ENCODE data around the gene SPRY4. TPM values are rescaled to one million over a fixed set of nuclear protein-coding genes. Genes with fewer than 3 reads are reported as not detected.
"Not testable (repeated sequence)": the region's sequence is repeated elsewhere in the genome, so short reads cannot be mapped to it uniquely, and the experiment has no call there.

The SPRY4 gene
- total RNA-seq, 3 donors from 2014 or later, result 2.6 to 3.3 (median 3.0) TPM

GRCh38 chr5:142353071-142353472, 28.3 kb upstream of the SPRY4 start:
- H3K36me3 Mint-ChIP-seq (ENCODE audit: insufficient read depth), result no peaks in the 10 kb centered on the region
- H3K4me3 Mint-ChIP-seq, result no peak overlapping the region
- no peaks in the 10 kb centered on the region for H3K9me3 Mint-ChIP-seq
- no peak for ATAC-seq
- no peaks in the 10 kb centered on the region for H3K27me3 Mint-ChIP-seq (ENCODE audit: low read depth)
- no peak for DNase-seq
- H3K4me1 Mint-ChIP-seq (ENCODE audit: low read depth), result peaks cover 20% of the 10 kb centered on the region

GRCh38 chr5:142350021-142350420, 25.2 kb upstream of the SPRY4 start:
- Mint-ChIP-seq H3K4me3 (no peak overlapping the region), H3K9me3 (no peaks in the 10 kb centered on the region), H3K27me3 (ENCODE audit: low read depth) (no peaks in the 10 kb centered on the region), H3K36me3 (ENCODE audit: insufficient read depth) (no peaks in the 10 kb centered on the region), H3K4me1 (ENCODE audit: low read depth) (peaks cover 2% of the 10 kb centered on the region)
- DNase-seq (no peak), ATAC-seq (no peak)

- DNase-seq (no peak), ATAC-seq (no peak)
- Mint-ChIP-seq H3K4me1 (ENCODE audit: low read depth) (no peaks in the 10 kb centered on the region), H3K27me3 (ENCODE audit: low read depth) (no peaks in the 10 kb centered on the region), H3K9me3 (peaks cover 11% of the 10 kb centered on the region), H3K4me3 (no peak overlapping the region), H3K36me3 (ENCODE audit: insufficient read depth) (peaks cover 3% of the 10 kb centered on the region)
Measured at GRCh38 chr5:142346706-142347105, 21.9 kb upstream of the SPRY4 start.

GRCh38 chr5:142344915-142345314, 20.1 kb upstream of the SPRY4 start:
- not testable (repeated sequence) for H3K36me3 Mint-ChIP-seq (ENCODE audit: insufficient read depth); ATAC-seq; H3K4me1 Mint-ChIP-seq (ENCODE audit: low read depth); DNase-seq; H3K27me3 Mint-ChIP-seq (ENCODE audit: low read depth); H3K4me3 Mint-ChIP-seq
- H3K9me3 Mint-ChIP-seq, result peaks cover 11% of the 10 kb centered on the region

- Mint-ChIP-seq H3K36me3 (ENCODE audit: insufficient read depth) (peaks cover 3% of the 10 kb centered on the region), H3K27me3 (ENCODE audit: low read depth) (peaks cover 3% of the 10 kb centered on the region), H3K4me3 (no peak overlapping the region), H3K9me3 (peaks cover 11% of the 10 kb centered on the region), H3K4me1 (ENCODE audit: low read depth) (no peaks in the 10 kb centered on the region)
- ATAC-seq, result no peak
- DNase-seq, result no peak
Measured at GRCh38 chr5:142343531-142343930, 18.7 kb upstream of the SPRY4 start.

- H3K4me3 Mint-ChIP-seq, result no peak overlapping the region
- H3K27me3 Mint-ChIP-seq (ENCODE audit: low read depth), result peaks cover 3% of the 10 kb centered on the region
- peaks cover 3% of the 10 kb centered on the region for H3K36me3 Mint-ChIP-seq (ENCODE audit: insufficient read depth)
- DNase-seq (no peak), ATAC-seq (no peak)
- H3K9me3 Mint-ChIP-seq, result peaks cover 11% of the 10 kb centered on the region
- no peaks in the 10 kb centered on the region for H3K4me1 Mint-ChIP-seq (ENCODE audit: low read depth)
Measured at GRCh38 chr5:142342128-142342981, 17.5 kb upstream of the SPRY4 start.

- no peak for ATAC-seq
- Mint-ChIP-seq H3K36me3 (ENCODE audit: insufficient read depth) (peaks cover 3% of the 10 kb centered on the region), H3K9me3 (peaks cover 10% of the 10 kb centered on the region)
Measured at GRCh38 chr5:142339781-142340180, 15.0 kb upstream of the SPRY4 start.

GRCh38 chr5:142334538-142334937, 9.7 kb upstream of the SPRY4 start:
- Mint-ChIP-seq H3K9me3 (no peaks in the 10 kb centered on the region), H3K27me3 (ENCODE audit: low read depth) (no peaks in the 10 kb centered on the region), H3K4me1 (ENCODE audit: low read depth) (no peaks in the 10 kb centered on the region), H3K4me3 (no peak overlapping the region), H3K36me3 (ENCODE audit: insufficient read depth) (no peaks in the 10 kb centered on the region)
- DNase-seq (no peak), ATAC-seq (no peak)

More at GRCh38 chr5:142339781-142340180, 15.0 kb upstream of the SPRY4 start:
- Mint-ChIP-seq H3K4me3 (no peak overlapping the region), H3K4me1 (ENCODE audit: low read depth) (no peaks in the 10 kb centered on the region), H3K27me3 (ENCODE audit: low read depth) (peaks cover 3% of the 10 kb centered on the region)
- DNase-seq, result no peak

- H3K4me1 Mint-ChIP-seq (ENCODE audit: low read depth); H3K9me3 Mint-ChIP-seq; DNase-seq; H3K36me3 Mint-ChIP-seq (ENCODE audit: insufficient read depth); ATAC-seq; H3K4me3 Mint-ChIP-seq; H3K27me3 Mint-ChIP-seq (ENCODE audit: low read depth): not testable (repeated sequence)
Measured at GRCh38 chr5:142333749-142334148, 8.9 kb upstream of the SPRY4 start.

GRCh38 chr5:142330444-142330843, 5.6 kb upstream of the SPRY4 start:
- no peak for DNase-seq
- Mint-ChIP-seq H3K9me3 (no peaks in the 10 kb centered on the region), H3K4me1 (ENCODE audit: low read depth) (peaks cover 7% of the 10 kb centered on the region), H3K36me3 (ENCODE audit: insufficient read depth) (no peaks in the 10 kb centered on the region), H3K27me3 (ENCODE audit: low read depth) (peaks cover 21% of the 10 kb centered on the region), H3K4me3 (no peak overlapping the region)
- ATAC-seq, result no peak

- Mint-ChIP-seq H3K4me3 (no peak overlapping the region), H3K27me3 (ENCODE audit: low read depth) (peaks cover 23% of the 10 kb centered on the region), H3K4me1 (ENCODE audit: low read depth) (peaks cover 9% of the 10 kb centered on the region), H3K9me3 (no peaks in the 10 kb centered on the region), H3K36me3 (ENCODE audit: insufficient read depth) (no peaks in the 10 kb centered on the region)
- DNase-seq, result no peak
- ATAC-seq, result no peak
Measured at GRCh38 chr5:142330026-142330425, 5.2 kb upstream of the SPRY4 start.

GRCh38 chr5:142327111-142327842, 2.5 kb upstream of the SPRY4 start:
- Mint-ChIP-seq H3K27me3 (ENCODE audit: low read depth) (peaks cover 44% of the 10 kb centered on the region), H3K36me3 (ENCODE audit: insufficient read depth) (no peaks in the 10 kb centered on the region), H3K4me1 (ENCODE audit: low read depth) (peaks cover 26% of the 10 kb centered on the region), H3K9me3 (no peaks in the 10 kb centered on the region), H3K4me3 (no peak overlapping the region)
- ATAC-seq (no peak), DNase-seq (no peak)

GRCh38 chr5:142326480-142326938, 1.7 kb upstream of the SPRY4 start:
- H3K4me3 Mint-ChIP-seq, result no peak overlapping the region
- DNase-seq (no peak), ATAC-seq (no peak)
- H3K4me1 Mint-ChIP-seq (ENCODE audit: low read depth), result peaks cover 26% of the 10 kb centered on the region
- H3K27me3 Mint-ChIP-seq (ENCODE audit: low read depth), result peaks cover 48% of the 10 kb centered on the region
- no peaks in the 10 kb centered on the region for H3K9me3 Mint-ChIP-seq
- H3K36me3 Mint-ChIP-seq (ENCODE audit: insufficient read depth), result no peaks in the 10 kb centered on the region

GRCh38 chr5:142325725-142326479, 1.1 kb upstream of the SPRY4 start:
- Mint-ChIP-seq H3K4me3 (peak overlapping the region; percentile 85), H3K9me3 (no peaks in the 10 kb centered on the region), H3K36me3 (ENCODE audit: insufficient read depth) (no peaks in the 10 kb centered on the region), H3K4me1 (ENCODE audit: low read depth) (peaks cover 26% of the 10 kb centered on the region), H3K27me3 (ENCODE audit: low read depth) (peaks cover 51% of the 10 kb centered on the region)
- ATAC-seq (no peak), DNase-seq (no peak)
